ENCODE data around the gene MYO7A.

The MYO7A gene

DNA sequence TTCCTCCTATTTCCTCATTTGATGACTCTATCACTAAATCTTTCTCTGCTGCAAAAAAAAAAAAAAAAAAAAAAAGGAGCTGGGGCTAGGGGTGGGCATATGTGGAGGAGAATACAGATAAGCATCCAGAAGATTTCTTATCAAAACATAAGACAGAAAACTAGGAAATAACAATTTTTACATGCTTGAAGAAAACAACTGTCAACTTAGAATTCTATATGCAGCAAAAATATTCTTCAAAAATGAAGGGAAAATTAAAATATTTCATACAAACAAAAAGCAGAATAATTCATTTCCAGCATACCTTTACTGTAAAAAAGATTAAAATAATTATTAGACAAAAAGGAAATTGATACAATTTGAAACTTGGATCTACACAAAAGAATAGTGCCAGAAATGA lies 134.8 kb downstream of the MYO7A start:
- Histone ChIP-seq H3K4me1 (ENCODE audit: control insufficient read depth, insufficient read depth, low read length) (peaks cover 9% of the 10 kb centered on the region), H3K36me3 (ENCODE audit: control insufficient read depth, insufficient read depth, low read length, severe bottlenecking) (no peaks in the 10 kb centered on the region)

More for the DNA sequence above, 134.8 kb downstream of the MYO7A start:
- H3K9me3 ChIP-seq (ENCODE audit: control insufficient read depth, low read length): peaks cover 30% of the 10 kb centered on the region
- H3K27me3 ChIP-seq (replicated peaks; ENCODE audit: control insufficient read depth, insufficient read depth, low read length): no peaks in the 10 kb centered on the region
- DNase-seq (ENCODE audit: low read depth): no peak
- no peak overlapping the region for H3K4me3 ChIP-seq (ENCODE audit: low read length)
- no peak overlapping the region for H3K9ac ChIP-seq (ENCODE audit: low read length)

Data from adipocyte (in vitro differentiated cells).